Activated T-helper 2 cell treated with anti-CD3 and anti-CD28 coated beads, Interferon-gamma antibody, Interleukin-2, Interleukin-4, amounts not matched to agents 10 μg/mL and 5 μg/mL and 100 μg/mL, durations not matched to agents 14 hours and 24 hours and 36 hours (primary cell): ENCODE results near the gene KRT4. TPM values are rescaled to one million over a fixed set of nuclear protein-coding genes. Genes with fewer than 3 reads are reported as not detected.
"Not testable (repeated sequence)": the region's sequence is repeated elsewhere in the genome, so short reads cannot be mapped to it uniquely, and the experiment has no call there.

ENCODE experiments used
- DNase-seq: peaks from one replicate; pipeline ENCODE4 v3.0.0; 2021; ENCODE audit warnings: low spot score
- H3K27ac Mint-ChIP-seq: one replicate; pipeline ENCODE4 v1.8.0; 2021; ENCODE audit warnings: mixed read lengths
- H3K27me3 Mint-ChIP-seq: one replicate; pipeline ENCODE4 v1.8.0; 2021; ENCODE audit warnings: low read depth, mixed read lengths
- H3K36me3 Mint-ChIP-seq: one replicate; pipeline ENCODE4 v1.8.0; 2021; ENCODE audit warnings: low read depth, mixed read lengths
- H3K4me1 Mint-ChIP-seq: one replicate; pipeline ENCODE4 v1.8.0; 2021; ENCODE audit warnings: low read depth, mixed read lengths
- H3K4me3 Mint-ChIP-seq: one replicate; pipeline ENCODE4 v1.8.0; 2021; ENCODE audit warnings: low read depth, mild to moderate bottlenecking, moderate library complexity, mixed read lengths
- H3K9me3 Mint-ChIP-seq: one replicate; pipeline ENCODE4 v1.8.0; 2021; ENCODE audit warnings: mixed read lengths
- intact Hi-C: fragments of 100-400 bp; cut with micrococcal nuclease; formaldehyde crosslinking; loops from one replicate; pipeline ENCODE4 v1.15.1; 2023
- total RNA-seq: library from RNA; stranded (reverse); gene quantifications from 2 replicates; pipeline ENCODE4 v1.2.3, GENCODE V29; 2022

Gene KRT4
- total RNA-seq, 1 donor from 2014 or later: not detected

- DNase-seq: no peak
- Mint-ChIP-seq H3K4me1 (no peaks in the 10 kb centered on the region), H3K9me3 (peaks cover 5% of the 10 kb centered on the region), H3K27me3 (peaks cover 5% of the 10 kb centered on the region), H3K4me3 (no peak overlapping the region), H3K27ac (no peak overlapping the region), H3K36me3 (peaks cover 4% of the 10 kb centered on the region)
- intact Hi-C loops: no loop called here
These were observed 52.1 kb downstream of the KRT4 start for GRCh38 chr12:52761802-52762201.

- H3K36me3 Mint-ChIP-seq, H3K27ac Mint-ChIP-seq, intact Hi-C loops, DNase-seq, H3K9me3 Mint-ChIP-seq, H3K27me3 Mint-ChIP-seq, H3K4me3 Mint-ChIP-seq, H3K4me1 Mint-ChIP-seq: not testable (repeated sequence)
These were observed 52.7 kb downstream of the KRT4 start for GRCh38 chr12:52761218-52761617.

GRCh38 chr12:52760623-52761022 is 53.3 kb downstream of the KRT4 start:
- H3K27ac Mint-ChIP-seq: no peak overlapping the region

GRCh38 chr12:52759695-52760094 is 54.2 kb downstream of the KRT4 start:
- Mint-ChIP-seq H3K4me3 (no peak overlapping the region), H3K27ac (no peak overlapping the region), H3K27me3 (peaks cover 6% of the 10 kb centered on the region), H3K9me3 (peaks cover 5% of the 10 kb centered on the region), H3K4me1 (no peaks in the 10 kb centered on the region), H3K36me3 (peaks cover 4% of the 10 kb centered on the region)
- no peak for DNase-seq
- intact Hi-C loops: no loop called here

More at GRCh38 chr12:52760623-52761022, 53.3 kb downstream of the KRT4 start:
- intact Hi-C loops: no loop called here
- no peaks in the 10 kb centered on the region for H3K4me1 Mint-ChIP-seq
- H3K36me3 Mint-ChIP-seq: peaks cover 4% of the 10 kb centered on the region
- no peak for DNase-seq
- peaks cover 4% of the 10 kb centered on the region for H3K27me3 Mint-ChIP-seq
- H3K9me3 Mint-ChIP-seq: peaks cover 5% of the 10 kb centered on the region
- H3K4me3 Mint-ChIP-seq: no peak overlapping the region

- H3K27ac Mint-ChIP-seq: no peak overlapping the region
- H3K9me3 Mint-ChIP-seq: peaks cover 5% of the 10 kb centered on the region
- no peaks in the 10 kb centered on the region for H3K4me1 Mint-ChIP-seq
- H3K4me3 Mint-ChIP-seq: no peak overlapping the region
- DNase-seq: no peak
- peaks cover 4% of the 10 kb centered on the region for H3K36me3 Mint-ChIP-seq
- intact Hi-C loops: no loop called here
- H3K27me3 Mint-ChIP-seq: peaks cover 6% of the 10 kb centered on the region
These were observed 54.7 kb downstream of the KRT4 start for GRCh38 chr12:52759218-52759617.

GRCh38 chr12:52757449-52758176 is 56.3 kb downstream of the KRT4 start:
- no peak for DNase-seq
- Mint-ChIP-seq H3K9me3 (peaks cover 5% of the 10 kb centered on the region), H3K4me3 (no peak overlapping the region), H3K27me3 (peaks cover 9% of the 10 kb centered on the region), H3K4me1 (no peaks in the 10 kb centered on the region), H3K36me3 (peaks cover 4% of the 10 kb centered on the region), H3K27ac (no peak overlapping the region)
- intact Hi-C loops: no loop called here

Other genes starting within 250 kb of the KRT4 start
- not detected in 2 replicates for gene KRT74, start 240.3 kb downstream of the KRT4 start, total RNA-seq
- gene KRT72, start 212.7 kb downstream of the KRT4 start, total RNA-seq: not detected in 2 replicates
- gene KRT73, start 195.6 kb downstream of the KRT4 start, total RNA-seq: not detected in 2 replicates
- not detected in 2 replicates for gene KRT2, start 161.9 kb downstream of the KRT4 start, total RNA-seq
- gene KRT1, start 133.7 kb downstream of the KRT4 start, total RNA-seq: 3.0 and 3.4 TPM in 2 replicates
- gene KRT77, start 110.6 kb downstream of the KRT4 start, total RNA-seq: not detected in 2 replicates
- gene KRT76, start 36.8 kb downstream of the KRT4 start, total RNA-seq: not detected in 2 replicates
- gene KRT3, start 18.0 kb downstream of the KRT4 start, total RNA-seq: not detected in 2 replicates
- not detected in 2 replicates for gene KRT79, start 20.2 kb upstream of the KRT4 start, total RNA-seq
- not detected in 2 replicates for gene KRT78, start 34.9 kb upstream of the KRT4 start, total RNA-seq
- 0.18 and 0.25 TPM in 2 replicates for gene KRT8, start 91.0 kb upstream of the KRT4 start, total RNA-seq
- 1.3 and 1.9 TPM in 2 replicates for gene KRT18, start 135.0 kb upstream of the KRT4 start, total RNA-seq
- gene EIF4B, start 192.3 kb upstream of the KRT4 start, total RNA-seq: 474 and 503 TPM in 2 replicates
- 2.1 and 4.7 TPM in 2 replicates for gene TNS2, start 235.9 kb upstream of the KRT4 start, total RNA-seq